ENCODE results near the gene KLRC2.
"Not testable (repeated sequence)": the region's sequence is repeated elsewhere in the genome, so short reads cannot be mapped to it uniquely, and the experiment has no call there.

The KLRC2 gene

DNA sequence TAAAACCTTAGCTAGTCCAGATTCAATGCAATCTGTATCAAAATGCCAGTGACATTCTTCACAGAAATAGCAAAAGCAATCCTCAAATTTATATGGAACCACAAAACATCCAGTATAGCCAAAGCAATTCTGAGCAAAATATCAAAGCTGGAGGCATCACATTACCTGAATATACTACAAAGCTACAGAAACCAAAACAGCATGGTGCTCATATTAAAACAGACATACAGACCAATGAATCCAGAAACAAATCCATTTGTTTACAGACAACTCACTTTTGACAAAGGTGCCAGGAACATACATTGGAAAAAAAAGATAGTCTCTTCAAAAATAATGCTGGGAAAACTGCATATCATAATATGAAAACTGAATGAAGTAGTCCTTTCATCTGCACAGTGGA lies 31.0 kb downstream of the KLRC2 start:
- no peak for DNase-seq

DNA sequence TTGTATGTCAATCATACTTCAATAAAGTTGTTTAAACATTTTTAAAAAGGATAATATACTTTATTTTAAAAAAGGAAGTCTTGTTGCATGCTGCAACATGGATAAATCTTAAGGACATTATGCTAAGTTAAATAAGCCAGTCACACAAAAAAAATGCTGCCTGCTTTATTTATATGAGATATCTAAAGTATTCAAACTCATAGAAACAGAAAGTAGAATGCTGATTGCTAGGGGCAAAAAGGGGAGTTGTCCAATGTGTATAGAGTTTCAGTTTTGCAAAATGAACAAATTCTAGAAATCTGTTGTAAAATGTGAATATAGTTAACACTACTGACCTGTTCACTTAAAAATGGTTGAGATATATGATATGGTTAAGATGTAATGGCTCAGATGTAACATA lies 35.0 kb downstream of the KLRC2 start:
- DNase-seq: no peak

- DNase-seq: no peak
Measured at GRCh38 chr12:10398168-10398567, 37.6 kb downstream of the KLRC2 start.

DNA sequence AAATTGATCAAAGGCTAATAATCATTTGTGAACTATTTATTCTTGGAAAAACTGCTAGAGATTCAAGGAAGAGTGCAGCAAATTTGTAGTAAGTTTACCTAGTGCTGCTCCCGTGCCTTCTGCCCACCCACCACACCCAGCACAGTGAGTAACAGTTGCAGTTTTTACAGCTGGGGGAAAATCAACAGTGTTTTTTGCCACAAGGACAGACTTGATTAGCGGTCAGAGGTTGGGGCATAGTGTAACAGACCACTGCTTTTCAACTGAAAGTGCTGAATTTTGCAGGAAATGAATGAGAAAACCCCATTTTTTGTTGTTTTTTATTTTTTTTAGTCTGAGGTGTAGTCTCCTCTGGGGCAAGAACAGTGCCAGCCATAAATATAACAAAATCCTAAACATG lies 38.5 kb downstream of the KLRC2 start:
- DNase-seq: no peak

DNA sequence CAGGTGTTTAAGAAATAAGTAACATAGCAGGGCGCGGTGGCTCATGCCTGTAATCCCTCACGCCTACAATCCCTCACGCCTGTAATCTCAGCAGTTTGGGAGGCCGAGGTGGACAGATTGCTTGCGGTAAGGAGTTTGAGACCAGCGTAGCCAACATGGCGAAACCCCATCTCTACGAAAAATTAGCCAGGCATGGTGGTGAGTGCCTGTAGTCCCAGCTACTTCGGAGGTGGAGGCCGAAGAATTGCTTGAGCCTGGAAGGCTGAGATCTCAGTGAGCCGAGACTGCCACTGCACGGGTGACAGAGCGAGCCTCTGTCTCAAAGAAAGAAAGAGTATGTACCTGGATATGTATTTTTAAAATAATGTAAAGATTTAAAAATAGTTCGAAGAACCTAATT lies 39.6 kb downstream of the KLRC2 start:
- not testable (repeated sequence) for DNase-seq

GRCh38 chr12:10395390-10395998 lies 40.3 kb downstream of the KLRC2 start:
- no peak for DNase-seq

- not testable (repeated sequence) for DNase-seq
Measured at GRCh38 chr12:10394531-10395152, 41.2 kb downstream of the KLRC2 start.

DNA sequence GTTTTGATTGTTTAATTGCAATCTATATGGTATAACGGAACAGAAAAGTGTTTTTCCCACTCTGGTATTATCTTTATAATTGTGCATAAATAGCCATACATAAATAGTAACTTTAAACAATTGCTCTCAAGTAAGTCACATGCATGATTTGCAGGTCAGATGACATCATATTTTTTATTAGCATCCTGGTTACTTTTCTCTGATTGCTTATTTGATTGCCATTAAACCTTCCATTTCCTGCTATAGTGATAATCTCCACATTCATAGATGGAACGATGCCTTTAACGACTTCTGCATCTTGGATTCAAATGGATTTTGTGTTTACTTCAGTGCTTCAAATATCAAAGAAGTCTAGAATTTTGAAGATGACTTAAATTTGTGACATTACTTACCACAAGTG lies 42.5 kb downstream of the KLRC2 start:
- DNase-seq: no peak

DNA sequence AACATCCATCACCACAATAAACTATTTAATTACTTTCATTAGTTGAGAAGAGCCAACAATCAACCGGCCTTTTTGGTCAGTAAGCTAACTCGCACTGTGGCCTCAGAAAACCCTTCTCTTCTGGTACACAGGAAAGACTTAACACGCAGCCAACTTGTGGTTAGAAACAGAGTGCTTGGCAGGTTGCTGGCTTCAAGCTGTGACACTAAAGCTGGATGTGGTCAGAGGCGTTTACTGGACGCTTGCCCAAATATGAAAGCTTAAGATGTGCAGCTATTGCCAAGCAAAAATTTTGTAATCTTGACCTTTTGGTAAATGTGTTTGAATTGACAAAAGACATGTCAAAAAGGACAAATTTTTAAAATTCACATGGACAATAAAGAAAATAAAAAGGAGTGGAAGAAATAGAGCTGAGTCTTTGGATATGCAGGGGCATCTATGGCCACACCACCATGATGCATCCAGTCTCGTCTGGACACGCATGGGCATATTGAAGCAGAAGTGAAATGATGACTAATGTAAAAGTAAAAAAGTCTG lies 43.3 kb downstream of the KLRC2 start:
- DNase-seq: peak; percentile 7

- not testable (repeated sequence) for DNase-seq
Measured at GRCh38 chr12:10390991-10391390, 44.8 kb downstream of the KLRC2 start.

- no peak for DNase-seq
Measured at GRCh38 chr12:10389904-10390303, 45.9 kb downstream of the KLRC2 start, which contains the start of gene KLRK1. TSS of gene KLRK1 (minus strand) at chr12:10390041. CDS start at chr12:10388810, 1,231 bp downstream.

- DNase-seq: no peak
Measured at GRCh38 chr12:10388624-10389413, 47.0 kb downstream of the KLRC2 start.

GRCh38 chr12:10387498-10387897 lies 48.3 kb downstream of the KLRC2 start:
- not testable (repeated sequence) for DNase-seq

GRCh38 chr12:10386857-10387256 lies 49.0 kb downstream of the KLRC2 start:
- no peak for DNase-seq

- no peak for DNase-seq
Measured at GRCh38 chr12:10385166-10385613, 50.6 kb downstream of the KLRC2 start.

- DNase-seq: no peak
Measured at GRCh38 chr12:10384191-10384590, 51.6 kb downstream of the KLRC2 start.

DNA sequence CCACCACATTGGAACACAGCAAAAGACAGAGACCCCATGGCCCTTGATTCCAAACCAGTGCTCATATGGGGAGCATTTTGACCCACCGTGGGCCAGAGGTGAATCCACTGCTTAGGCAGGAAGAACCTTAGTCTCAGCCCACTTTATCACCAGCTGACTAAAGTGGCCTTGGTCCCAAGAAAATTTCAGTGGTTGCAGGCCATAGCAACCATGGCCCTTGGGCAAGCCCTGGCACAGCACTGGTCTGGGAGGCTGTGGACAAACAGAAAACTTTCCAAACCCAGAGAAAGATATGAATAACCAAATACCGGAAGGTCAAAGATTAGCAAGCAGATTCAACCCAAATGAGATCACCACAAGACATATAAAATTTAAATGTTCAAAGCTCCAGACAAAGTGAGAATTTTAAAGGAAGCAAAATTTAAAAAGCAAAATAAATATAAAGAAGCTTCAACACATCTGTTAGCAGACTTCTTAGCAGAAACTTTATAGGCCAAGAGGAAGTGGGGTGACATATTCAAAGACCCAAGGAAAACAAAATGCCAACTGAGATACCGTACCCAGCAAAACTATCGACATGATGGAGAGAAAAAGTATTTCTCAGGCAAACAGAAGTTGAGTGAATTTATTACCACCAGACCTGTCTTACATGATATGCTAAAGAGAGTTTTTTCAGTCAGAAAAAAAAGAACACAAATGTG lies 53.7 kb downstream of the KLRC2 start:
- no peak for DNase-seq

Measured in NCI-H446 treated with DMSO at 0.1 percent for 48 hours (cell line).